GM19463 (cell line): ENCODE data around the gene APEH.

Source experiments
- ATAC-seq: cut with Tn5 transposase; IDR thresholded peaks from one replicate; pipeline ENCODE4 v1.9.1; 2021; ENCODE audit warnings: mild to moderate bottlenecking, moderate library complexity; ENCODE audit not compliant: unreplicated experiment

Gene APEH

GRCh38 chr3:49673715-49674496 lies at the start of gene APEH:
TSS of gene APEH (plus strand) at chr3:49674351. CDS start at chr3:49674402, 51 bp downstream.
- peak; percentile 74 for ATAC-seq

- ATAC-seq: no peak
Measured at GRCh38 chr3:49625071-49625470, 49.1 kb upstream of the APEH start.

GRCh38 chr3:49626101-49626581 lies 48.0 kb upstream of the APEH start:
- no peak for ATAC-seq

GRCh38 chr3:49626796-49627195 lies 47.4 kb upstream of the APEH start:
- ATAC-seq: no peak

GRCh38 chr3:49627634-49628033 lies 46.5 kb upstream of the APEH start:
- ATAC-seq: no peak

- no peak for ATAC-seq
Measured at GRCh38 chr3:49628249-49628648, 45.9 kb upstream of the APEH start.

- no peak for ATAC-seq
Measured at GRCh38 chr3:49629451-49629850, 44.7 kb upstream of the APEH start.

- ATAC-seq: no peak
Measured at GRCh38 chr3:49629866-49630265, 44.3 kb upstream of the APEH start.

- no peak for ATAC-seq
Measured at GRCh38 chr3:49630784-49631183, 43.4 kb upstream of the APEH start.

- ATAC-seq: no peak
Measured at GRCh38 chr3:49634736-49635135, 39.4 kb upstream of the APEH start.

- no peak for ATAC-seq
Measured at GRCh38 chr3:49636883-49637609, 37.1 kb upstream of the APEH start.

- no peak for ATAC-seq
Measured at GRCh38 chr3:49638445-49638844, 35.7 kb upstream of the APEH start.

- ATAC-seq: no peak
Measured at GRCh38 chr3:49639551-49639950, 34.6 kb upstream of the APEH start.

GRCh38 chr3:49641292-49641691 lies 32.9 kb upstream of the APEH start:
- no peak for ATAC-seq

- ATAC-seq: no peak
Measured at GRCh38 chr3:49641921-49642707, 32.0 kb upstream of the APEH start.

- ATAC-seq: no peak
Measured at GRCh38 chr3:49642708-49643145, 31.4 kb upstream of the APEH start.

GRCh38 chr3:49644684-49645083 lies 29.5 kb upstream of the APEH start:
- ATAC-seq: no peak

- ATAC-seq: no peak
Measured at GRCh38 chr3:49646236-49646635, 27.9 kb upstream of the APEH start.

- no peak for ATAC-seq
Measured at GRCh38 chr3:49647741-49648140, 26.4 kb upstream of the APEH start.

GRCh38 chr3:49648354-49649019 lies 25.7 kb upstream of the APEH start:
- ATAC-seq: no peak

- ATAC-seq: no peak
Measured at GRCh38 chr3:49649576-49649975, 24.6 kb upstream of the APEH start.
